Ovary (tissue), 9 donors: Measurements from ENCODE around the gene DAGLA. TPM values are rescaled to one million over a fixed set of nuclear protein-coding genes. Genes with fewer than 3 reads are reported as not detected.

Experiments
- DNase-seq, 5 donors: peaks; one replicate each; pipeline ENCODE4 v3.0.0-alpha.2; 2019 to 2020
- H3K27ac ChIP-seq, 2 donors: fragments of 200-600 bp; one replicate each; pipeline versions ENCODE4 v1.5.1 to v1.8.0; 2019 to 2022
- H3K27me3 ChIP-seq: fragments of 200-600 bp; one replicate; pipeline ENCODE4 v1.8.0; 2022
- H3K36me3 ChIP-seq: fragments of 200-600 bp; sonication (generic); one replicate; pipeline ENCODE4 v1.5.1; 2019
- H3K4me1 ChIP-seq: one replicate; pipeline ENCODE4 v1.8.1; 2013; ENCODE audit warnings: mild to moderate bottlenecking, moderate library complexity; ENCODE audit not compliant: insufficient read depth
- H3K4me3 ChIP-seq: fragments of 200-600 bp; sonication (generic); one replicate; pipeline ENCODE4 v1.5.1; 2017
- H3K9me3 ChIP-seq, 2 donors: fragments of 200-600 bp in 1 of 2; sonication (generic) in 1 of 2; one replicate each; pipeline versions ENCODE4 v1.5.1 to v1.8.1; 2013 to 2019; ENCODE audit warnings: mild to moderate bottlenecking in 1 of 2, moderate library complexity in 1 of 2
- CTCF ChIP-seq, 3 donors: fragments of 450-650 bp in 2 of 3; fragments of 200-600 bp in 1 of 3; IDR thresholded peaks; one replicate each; pipeline versions ENCODE4 v1.5.1 to v1.8.0; 2016 to 2022; ENCODE audit warnings: antibody characterized with exemption in 3 of 3, mild to moderate bottlenecking in 1 of 3
- EP300 ChIP-seq: sonication (generic); formaldehyde crosslinking; IDR thresholded peaks from one replicate; pipeline ENCODE4 v1.6.1; 2017; ENCODE audit warnings: antibody characterized with exemption
- POLR2A ChIP-seq: fragments of 450-650 bp; IDR thresholded peaks from one replicate; pipeline ENCODE4 v1.6.1; 2017; ENCODE audit warnings: antibody characterized with exemption, mild to moderate bottlenecking, moderate library complexity
- WGBS, 3 donors: extraction: QIAGEN DNeasy Blood & Tissue Kit in 1 of 3; methylation state at CpG; one replicate each; pipeline versions ENCODE4 v1.1.5 to v1.1.7; 2013 to 2017; 5-methylcytosine and 5-hydroxymethylcytosine counted together
- intact Hi-C, 4 donors: fragments of 100-400 bp; cut with DNase I; formaldehyde crosslinking; loops; one replicate each; pipeline versions ENCODE4 v1.11.0 to v1.15.1; 2022 to 2023
- polyA plus RNA-seq, 2 donors: library from polyadenylated mRNA; stranded (reverse); fragments of 200-250 nt in 1 of 2; fragments of 350-450 nt in 1 of 2; fragmentation: Illumina TruSeq in 1 of 2; extraction: RNeasy Lipid Tissue Mini Kit (QIAGEN cat#74804) in 1 of 2; gene quantifications; one replicate each; pipeline ENCODE4 v1.2.3, GENCODE V29; 2013 to 2014
- total RNA-seq, 7 donors: library from RNA; depleted of rRNA in 2 of 7; stranded (reverse); fragments of >200 nt in 2 of 7; fragmentation: NEBNext Ultra II Directional in 3 of 7; extraction: Animal tissue kit (Norgen Biotek cat#: 25700) in 3 of 7; gene quantifications; one replicate each; pipeline versions ENCODE4 v1.1.0 to v1.2.4, GENCODE V29; 2016 to 2023
- donor health status: DM: no; HTN: no; CAD: no; lungs with moderate emphysema.
- donor health status: DM: no; HTN: no; CAD: no.
- donor health status: Bipolar disorder and iron deficiency.
- donor health status: DM: yes; HTN: yes; CAD: no.
- donor health status: DM: no; HTN: no; CAD: no.
- donor health status: DM: yes; HTN: yes; CAD: no.

Gene DAGLA
- total and polyA plus RNA-seq, 9 donors: 0.40 to 4.4 (median 1.5) TPM

DNA sequence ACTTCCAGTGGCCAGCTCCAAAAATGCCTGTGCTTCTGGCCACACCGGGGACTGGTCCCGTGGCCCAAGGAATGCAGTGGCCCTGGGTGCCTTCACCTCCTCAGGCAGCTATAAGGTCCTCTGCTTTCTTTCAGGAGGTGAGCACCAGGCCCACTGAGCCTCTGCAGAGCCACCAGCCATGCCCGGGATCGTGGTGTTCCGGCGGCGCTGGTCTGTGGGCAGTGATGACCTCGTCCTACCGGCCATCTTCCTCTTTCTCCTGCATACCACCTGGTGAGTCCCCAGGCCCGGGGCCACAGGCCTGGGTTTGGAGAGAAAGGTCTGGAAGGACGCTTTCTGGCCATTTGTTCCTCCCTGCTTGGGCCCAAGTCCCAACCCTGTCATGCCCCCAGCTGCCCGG lies 39.8 kb downstream of the DAGLA start:
- Histone ChIP-seq H3K9me3 (no peaks in the 10 kb centered on the region), H3K4me1 (peaks cover 3% of the 10 kb centered on the region), H3K36me3 (no peaks in the 10 kb centered on the region), H3K27me3 (no peaks in the 10 kb centered on the region), H3K4me3 (no peak overlapping the region), H3K27ac (no peak overlapping the region)
- TF ChIP-seq EP300 (no peak), POLR2A (no peak), CTCF (IDR thresholded peaks at IDR 0.05) (no peak)
- intact Hi-C loops: no loop called here
- DNase-seq: no peak
- WGBS, 3 donors: 81 to 94% (median 89%) methylated on average over 7 to 12 of the region's 12 CpGs

DNA sequence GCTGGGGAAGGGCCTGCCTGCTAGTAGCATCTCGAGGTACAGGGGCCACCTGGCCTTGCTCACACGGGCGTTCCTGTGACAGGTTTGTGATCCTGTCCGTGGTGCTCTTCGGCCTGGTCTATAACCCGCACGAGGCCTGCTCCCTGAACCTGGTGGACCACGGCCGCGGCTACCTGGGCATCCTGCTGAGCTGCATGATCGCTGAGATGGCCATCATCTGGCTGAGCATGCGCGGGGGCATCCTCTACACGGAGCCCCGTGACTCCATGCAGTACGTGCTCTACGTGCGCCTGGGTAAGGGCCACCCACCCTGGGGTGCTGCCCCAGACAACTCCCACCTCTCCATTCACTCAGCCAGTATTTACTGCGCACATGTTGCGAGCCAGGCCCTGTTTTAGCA lies 40.4 kb downstream of the DAGLA start:
- WGBS, 3 donors: 93 to 96% (median 94%) methylated on average over 20 of the region's 20 CpGs
- H3K4me1 ChIP-seq: peaks cover 5% of the 10 kb centered on the region

GRCh38 chr11:61724437-61724836 lies 44.2 kb downstream of the DAGLA start:
- intact Hi-C loops: no loop called here
- H3K27me3 ChIP-seq: no peaks in the 10 kb centered on the region
- no peak for DNase-seq
- H3K36me3 ChIP-seq: no peaks in the 10 kb centered on the region
- 88 to 96% (median 91%) methylated on average over 9 of the region's 9 CpGs for WGBS, 3 donors
- no peak overlapping the region for H3K4me3 ChIP-seq
- H3K4me1 ChIP-seq: peaks cover 12% of the 10 kb centered on the region
- H3K27ac ChIP-seq: no peak overlapping the region
- TF ChIP-seq CTCF (IDR thresholded peaks at IDR 0.05) (no peak), POLR2A (no peak), EP300 (no peak)
- H3K9me3 ChIP-seq: no peaks in the 10 kb centered on the region

More for the DNA sequence above, 40.4 kb downstream of the DAGLA start:
- no peak for TF ChIP-seq POLR2A
- TF ChIP-seq CTCF (IDR thresholded peaks at IDR 0.05): no peak
- no peak for TF ChIP-seq EP300
- Histone ChIP-seq H3K27ac (no peak overlapping the region), H3K9me3 (no peaks in the 10 kb centered on the region), H3K4me3 (no peak overlapping the region), H3K27me3 (no peaks in the 10 kb centered on the region), H3K36me3 (no peaks in the 10 kb centered on the region)
- intact Hi-C loops: no loop called here
- DNase-seq: no peak

DNA sequence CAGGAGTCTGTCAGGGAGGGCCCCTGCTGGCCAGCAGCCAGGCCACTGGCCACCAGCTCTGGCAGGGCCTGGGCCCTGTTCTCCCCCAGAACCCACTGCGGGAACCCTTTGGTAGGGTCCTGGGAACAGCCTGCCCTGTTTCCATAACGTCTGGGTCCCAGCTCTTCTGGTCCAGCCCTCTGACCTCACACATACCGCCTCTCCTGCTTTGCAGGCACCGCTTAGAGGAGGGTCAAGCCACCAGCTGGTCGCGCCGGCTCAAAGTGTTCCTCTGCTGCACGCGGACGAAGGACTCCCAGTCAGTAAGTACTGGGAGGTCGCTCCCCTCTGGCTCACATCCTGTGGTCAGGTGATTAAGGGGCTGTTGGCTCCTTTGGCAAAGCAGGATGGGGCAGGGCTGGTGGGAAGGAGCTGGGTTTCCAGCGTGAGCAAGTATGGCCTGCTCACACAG lies 45.6 kb downstream of the DAGLA start:
- no peaks in the 10 kb centered on the region for H3K9me3 ChIP-seq
- H3K4me1 ChIP-seq: peaks cover 12% of the 10 kb centered on the region
- TF ChIP-seq POLR2A (no peak), EP300 (no peak), CTCF (IDR thresholded peaks at IDR 0.05) (no peak)
- H3K4me3 ChIP-seq: no peak overlapping the region
- peak overlapping the region; percentile 41 to 43 for H3K27ac ChIP-seq
- intact Hi-C loops: no loop called here
- no peaks in the 10 kb centered on the region for H3K36me3 ChIP-seq
- WGBS, 3 donors: 18 to 20% (median 19%) methylated on average over 12 of the region's 12 CpGs
- DNase-seq: peak in 4 of 5 donors; percentile 49 to 82 (median 70)
- no peaks in the 10 kb centered on the region for H3K27me3 ChIP-seq
